SK-N-SH treated with all-trans-retinoic acid at 6 μM for 48 hours (cell line): ENCODE data around the gene TMEM184A.

ENCODE experiments used
- TCF4 ChIP-seq: fragments of 250-450 bp; sonication (Bioruptor Pico); IDR thresholded peaks from 2 replicates; pipeline ENCODE4 v1.8.0; 2021; ENCODE audit warnings: mild to moderate bottlenecking, moderate library complexity, borderline replicate concordance

Gene TMEM184A

DNA sequence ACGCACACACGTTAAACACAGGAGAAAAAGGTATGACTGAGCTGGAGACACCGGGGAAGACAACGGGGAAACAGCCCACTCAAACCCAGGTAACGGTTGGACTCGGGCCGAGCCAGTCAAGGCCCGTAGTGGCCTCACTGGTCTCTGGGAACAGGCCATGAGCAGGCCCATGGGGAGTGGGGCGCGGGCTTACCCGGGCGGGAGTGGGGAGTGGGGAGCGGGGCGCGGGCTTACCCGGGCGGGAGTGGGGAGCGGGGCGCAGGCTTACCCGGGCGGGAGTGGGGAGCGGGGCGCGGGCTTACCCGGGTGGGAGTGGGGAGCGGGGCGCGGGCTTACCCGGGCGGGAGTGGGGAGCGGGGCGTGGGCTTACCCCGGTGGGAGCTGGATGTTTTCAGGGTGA lies 63.4 kb downstream of the TMEM184A start (continued):
- TF ChIP-seq TCF4 (CRISPR knock-in tag), result no peak
